Kasumi-1 (cell line): ENCODE results near the gene SUPT4H1.
"Not testable (repeated sequence)": the region's sequence is repeated elsewhere in the genome, so short reads cannot be mapped to it uniquely, and the experiment has no call there.

Source experiments
- DNase-seq, 2 experiments: peaks; one replicate each; lab custom pipeline; 2025; lab: John Stamatoyannopoulos, UW

Gene SUPT4H1

GRCh38 chr17:58363457-58364185 lies 11.6 kb upstream of the SUPT4H1 start:
- no peak for DNase-seq

- DNase-seq: no peak
Measured at GRCh38 chr17:58362368-58363014, 10.5 kb upstream of the SUPT4H1 start.

GRCh38 chr17:58360296-58361063 lies 8.5 kb upstream of the SUPT4H1 start:
- no peak for DNase-seq

GRCh38 chr17:58358408-58359172 lies 6.6 kb upstream of the SUPT4H1 start:
- no peak for DNase-seq

- DNase-seq: no peak
Measured at GRCh38 chr17:58357312-58358297, 5.6 kb upstream of the SUPT4H1 start.

- no peak for DNase-seq
Measured at GRCh38 chr17:58356231-58356630, 4.2 kb upstream of the SUPT4H1 start.

GRCh38 chr17:58354541-58355216 lies 2.7 kb upstream of the SUPT4H1 start:
- no peak for DNase-seq

GRCh38 chr17:58353389-58353825 lies 1.4 kb upstream of the SUPT4H1 start:
- DNase-seq: no peak

GRCh38 chr17:58352596-58353388 lies 791 bp upstream of the SUPT4H1 start:
- no peak for DNase-seq

- no peak for DNase-seq
Measured at GRCh38 chr17:58351182-58351581, 819 bp downstream of the SUPT4H1 start.

- no peak for DNase-seq
Measured at GRCh38 chr17:58348038-58348437, 4.0 kb downstream of the SUPT4H1 start.

GRCh38 chr17:58345500-58345899 lies 6.5 kb downstream of the SUPT4H1 start:
- DNase-seq: no peak

- no peak for DNase-seq
Measured at GRCh38 chr17:58344791-58345157, 7.2 kb downstream of the SUPT4H1 start.

GRCh38 chr17:58344047-58344790 lies 7.8 kb downstream of the SUPT4H1 start:
- DNase-seq: peak; percentile 95 to 96

- DNase-seq: no peak
Measured at GRCh38 chr17:58343131-58343530, 8.9 kb downstream of the SUPT4H1 start.

- DNase-seq: no peak
Measured at GRCh38 chr17:58341861-58342475, 10.0 kb downstream of the SUPT4H1 start.

- DNase-seq: not testable (repeated sequence)
Measured at GRCh38 chr17:58341136-58341860, 10.7 kb downstream of the SUPT4H1 start.
